GM19240 (cell line): ENCODE measurements around the gene CIROP.

Experiments used
- DNase-seq: peaks from one replicate; pipeline ENCODE4 v3.0.0; 2011; ENCODE audit warnings: low spot score; ENCODE audit not compliant: insufficient read length

CIROP gene

DNA sequence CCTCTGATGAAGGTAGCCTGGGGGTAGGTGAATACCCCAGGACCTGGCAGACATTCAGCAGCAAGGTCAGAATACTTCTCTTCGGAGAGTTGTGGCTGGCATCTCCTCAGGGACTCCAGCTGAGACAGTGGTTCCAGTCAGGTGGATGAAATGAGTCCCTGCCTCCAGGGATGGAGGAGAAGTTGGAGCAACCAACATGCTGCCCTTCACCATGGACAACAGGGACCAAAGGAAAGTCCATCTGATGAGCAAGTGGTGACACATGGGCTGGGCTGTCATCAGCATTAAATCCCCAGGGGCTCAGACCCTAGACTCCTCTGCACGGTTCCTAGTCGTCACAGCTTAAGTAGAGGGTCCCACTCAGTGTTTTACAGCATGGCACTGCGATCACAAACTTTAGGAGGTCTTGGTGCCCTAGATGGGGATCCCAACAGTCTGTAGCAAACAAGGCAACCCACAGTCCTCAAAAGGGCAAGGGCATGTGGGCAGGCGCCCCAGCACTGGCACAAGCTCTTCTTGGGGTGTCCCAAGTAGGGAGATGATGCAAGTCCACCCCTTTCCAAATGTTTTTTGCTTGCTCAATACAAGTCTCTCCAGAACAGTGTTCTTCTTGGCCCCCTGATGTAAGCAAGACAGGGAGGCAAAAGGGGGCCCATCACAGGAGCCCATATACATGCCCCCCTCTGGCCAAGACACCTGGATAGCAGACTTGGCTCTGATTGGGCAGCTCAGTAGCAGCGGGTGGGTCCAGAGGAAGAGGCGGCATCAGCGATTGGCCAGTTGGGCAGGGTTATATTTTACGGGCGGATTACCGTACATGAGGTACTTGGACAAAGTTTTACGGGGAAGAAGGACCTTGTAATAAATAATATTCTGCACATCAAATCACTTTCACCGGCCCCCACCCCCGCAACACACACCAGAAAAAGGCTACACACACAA is 36.7 kb downstream of the CIROP start:
- no peak for DNase-seq

DNA sequence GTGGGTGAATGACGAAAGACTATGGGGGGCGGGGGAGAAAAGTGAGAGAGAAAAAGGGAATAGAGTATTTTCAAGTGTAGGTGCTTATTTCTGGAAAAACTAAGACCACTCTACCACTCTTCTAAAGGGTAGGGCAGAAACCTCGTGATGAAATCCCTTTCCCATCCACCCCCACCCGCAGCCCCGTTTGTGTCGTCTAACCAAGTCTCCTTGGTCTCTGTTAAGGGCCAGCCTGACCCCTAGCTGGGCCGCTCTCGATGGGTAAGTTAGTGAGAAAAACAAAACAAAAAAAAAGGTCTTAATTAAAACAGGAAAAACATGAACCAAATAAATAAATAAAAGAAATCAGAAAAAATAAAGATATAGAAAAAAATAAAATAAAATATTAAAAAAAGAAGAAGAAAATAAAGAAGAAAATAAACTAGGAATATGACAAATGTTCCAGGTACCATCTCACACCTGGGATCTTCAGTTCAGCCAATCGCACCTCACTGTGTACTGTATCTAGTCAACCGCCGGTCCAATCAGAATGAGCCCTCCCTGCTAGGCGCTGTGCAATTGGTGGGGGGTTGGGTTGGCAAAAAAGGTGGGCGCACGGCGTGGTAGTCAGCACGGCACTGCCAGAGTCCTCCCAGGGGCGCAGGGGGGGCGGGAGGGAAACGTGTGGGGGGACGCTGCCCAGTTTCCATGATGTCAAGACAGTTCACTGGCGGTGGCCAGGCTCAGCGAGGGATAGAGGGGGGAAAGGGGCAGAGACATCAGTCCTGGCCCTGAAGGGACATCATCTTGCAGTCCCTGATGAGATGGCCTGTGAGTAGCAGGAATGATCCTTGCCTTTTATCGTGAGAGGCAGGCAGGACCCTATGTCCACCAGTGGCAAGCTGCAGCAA is 37.7 kb downstream of the CIROP start:
- DNase-seq = no peak

DNA sequence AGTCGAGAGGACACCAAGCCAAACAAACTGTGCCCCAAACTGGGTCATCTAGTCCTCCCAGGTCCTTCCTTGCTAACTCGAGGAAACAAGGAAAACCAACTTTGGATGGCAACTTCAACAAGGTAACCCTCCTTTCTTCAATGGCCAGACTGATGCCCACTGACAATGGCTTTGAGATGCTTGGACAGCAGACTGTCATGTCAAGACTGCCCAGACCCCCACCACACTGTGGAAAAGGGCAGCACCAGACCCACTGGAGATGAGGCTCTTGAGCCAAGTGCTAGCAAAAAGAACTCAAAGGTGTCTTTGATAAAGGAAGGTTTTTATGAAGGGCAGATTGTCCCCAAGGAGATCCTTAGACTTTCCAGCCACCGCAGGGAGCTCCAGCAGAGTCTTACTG is 38.4 kb downstream of the CIROP start:
- DNase-seq = no peak

DNA sequence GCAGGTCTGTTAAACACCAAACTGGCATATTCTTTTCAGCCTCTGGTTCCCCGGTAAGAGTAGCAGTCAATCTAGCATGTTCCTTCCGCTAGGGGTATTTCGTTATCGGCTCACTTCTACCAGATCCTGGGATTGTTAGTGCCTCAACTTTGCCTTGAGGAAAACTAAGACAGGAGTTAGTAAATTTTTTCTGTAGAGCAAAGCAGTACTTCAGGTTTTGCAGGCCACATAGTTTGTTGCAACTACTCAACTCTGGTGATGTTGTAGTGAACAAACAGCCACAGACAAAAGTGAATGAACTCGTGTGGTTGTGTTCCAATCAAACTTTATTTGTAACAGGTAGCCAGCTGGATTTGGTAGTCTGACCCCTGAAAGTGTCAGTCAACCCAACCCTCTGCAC is 41.2 kb downstream of the CIROP start:
- DNase-seq = no peak

GRCh38 chr14:23062002-23062401 is 42.8 kb downstream of the CIROP start:
- DNase-seq = no peak

- DNase-seq = no peak
These were observed 44.1 kb downstream of the CIROP start for GRCh38 chr14:23060536-23061260.

- no peak for DNase-seq
These were observed 45.9 kb downstream of the CIROP start for GRCh38 chr14:23058654-23059504.

- peak; percentile 98 for DNase-seq
These were observed 46.8 kb downstream of the CIROP start for GRCh38 chr14:23057757-23058653.

DNA sequence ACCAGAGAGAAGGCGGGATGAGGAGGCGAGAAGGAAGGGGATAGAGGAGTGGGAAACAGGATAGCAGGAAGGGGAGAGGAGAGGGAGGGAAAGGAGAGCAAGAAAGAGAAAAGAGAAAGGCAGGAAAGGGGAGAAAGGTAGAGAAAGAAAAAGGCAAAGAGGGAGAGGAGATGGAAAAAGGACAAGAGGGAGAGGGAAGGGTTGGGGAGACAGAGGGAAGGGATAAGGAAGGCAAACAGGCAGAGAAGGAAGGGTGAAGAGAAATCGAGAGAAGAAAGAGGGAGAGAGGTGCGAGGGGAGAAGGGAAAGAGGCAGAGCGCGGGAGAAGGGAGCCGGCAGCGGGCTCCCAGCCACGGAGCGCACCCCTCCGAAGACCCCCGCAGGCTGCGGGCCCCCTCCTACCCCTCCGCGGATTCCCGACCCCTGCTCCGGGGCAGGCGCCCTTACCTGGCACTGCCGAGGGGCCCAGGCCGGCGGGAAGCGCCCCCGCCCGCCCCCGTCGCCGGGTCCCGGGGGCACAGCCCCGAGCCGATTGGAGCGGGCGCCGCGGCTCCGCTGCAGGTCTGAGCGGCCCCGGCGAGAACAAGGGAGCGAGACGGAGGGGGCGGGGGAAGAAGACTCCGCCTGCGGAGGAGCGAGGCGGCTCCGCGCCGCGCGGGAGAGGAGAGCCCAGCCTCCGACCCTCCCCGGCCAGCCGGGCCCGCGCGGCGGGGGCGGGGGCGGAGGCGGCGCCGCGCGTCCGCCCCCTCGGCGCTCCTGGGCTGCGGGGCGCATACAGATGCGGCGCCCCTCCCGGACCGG is 47.6 kb downstream of the CIROP start, which contains the start of gene CDH24:
Gene CDH24, minus strand, starts transcription at position 565 of the 801 bp plus-strand sequence. CDS start 1,787 bp downstream, outside the sequence.
- peak; percentile 84 for DNase-seq

DNA sequence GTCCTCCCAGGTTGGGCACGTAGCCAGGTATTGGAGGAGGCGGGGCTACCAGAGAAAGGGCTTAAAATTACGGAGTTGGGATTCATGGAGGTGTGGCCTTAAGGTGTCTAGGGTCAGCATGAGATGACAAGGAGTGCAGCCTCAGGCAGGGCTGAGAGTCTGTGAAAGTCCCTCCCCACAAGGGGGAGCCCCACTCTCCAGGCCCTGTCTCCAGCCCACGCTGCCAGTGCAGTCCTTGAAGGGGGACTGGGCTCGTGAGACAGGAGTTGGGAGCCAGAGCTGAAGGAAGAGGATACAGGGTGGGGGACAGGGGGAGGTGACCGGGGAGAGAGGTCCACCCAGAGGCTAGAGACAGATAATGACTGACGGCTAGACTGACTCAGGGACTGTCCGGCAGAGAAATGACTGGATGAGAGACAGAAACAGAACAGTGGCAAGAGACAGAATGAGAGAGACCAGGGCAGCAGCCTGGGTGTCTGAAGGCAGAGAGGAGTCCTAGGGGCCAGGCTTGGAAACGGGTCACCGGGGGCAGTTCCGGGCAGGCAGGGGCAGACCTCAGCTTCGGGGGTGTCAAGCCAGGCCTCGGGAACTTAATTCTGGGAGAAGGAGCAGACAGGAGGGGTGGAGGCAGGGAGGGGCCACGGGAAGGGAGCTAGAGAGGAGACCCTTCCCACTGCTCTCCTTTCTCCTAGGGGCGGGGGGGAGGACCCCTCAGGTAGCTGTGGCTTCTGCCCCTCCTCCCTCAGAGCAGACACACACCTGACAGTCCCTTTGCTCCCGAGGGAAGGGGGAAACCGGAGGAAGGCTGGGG is 48.4 kb downstream of the CIROP start:
- peak; percentile 97 for DNase-seq

GRCh38 chr14:23055621-23056144 is 49.1 kb downstream of the CIROP start:
- DNase-seq = no peak

- DNase-seq = no peak
These were observed 49.6 kb downstream of the CIROP start for GRCh38 chr14:23055147-23055550.

DNA sequence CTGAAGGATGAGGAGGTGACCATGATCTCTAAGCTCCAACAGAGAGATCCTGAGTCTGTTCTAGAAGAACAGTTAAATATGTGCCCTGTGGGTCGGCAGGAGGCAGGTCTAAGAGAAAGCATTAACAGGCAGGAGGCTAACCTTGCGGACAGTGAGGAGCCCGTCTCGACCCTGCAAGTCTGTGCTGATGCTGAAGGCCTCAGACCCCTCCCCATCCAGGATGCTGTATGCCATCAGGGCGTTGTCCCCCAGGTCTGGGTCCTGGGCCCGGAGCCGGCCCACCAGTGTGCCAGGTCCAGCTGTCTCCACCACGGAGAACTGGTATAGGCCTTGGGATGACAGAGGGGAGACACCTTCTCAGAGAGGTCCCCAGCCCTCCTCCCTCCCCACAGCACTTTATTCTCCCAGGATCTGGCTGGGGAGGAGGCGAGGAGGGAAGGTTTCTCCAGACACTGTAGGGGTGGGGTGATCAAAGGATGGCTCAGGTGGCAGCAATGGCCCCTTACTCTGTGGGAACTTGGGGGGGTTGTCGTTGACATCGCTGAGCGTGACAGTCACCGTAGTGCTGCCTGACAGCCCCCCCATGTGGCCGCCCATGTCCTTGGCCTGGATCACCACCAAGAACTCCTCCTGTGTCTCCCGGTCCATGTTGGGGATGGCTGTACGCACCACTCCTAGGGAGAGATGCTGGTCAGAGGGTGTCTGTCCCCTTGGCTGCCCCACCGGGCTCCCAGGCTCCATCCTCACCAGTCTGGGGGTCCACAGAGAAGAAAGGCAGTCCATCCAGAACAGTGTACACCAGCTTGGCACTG is 50.6 kb downstream of the CIROP start:
- DNase-seq = no peak

- no peak for DNase-seq
These were observed 51.4 kb downstream of the CIROP start for GRCh38 chr14:23053426-23053825.

DNA sequence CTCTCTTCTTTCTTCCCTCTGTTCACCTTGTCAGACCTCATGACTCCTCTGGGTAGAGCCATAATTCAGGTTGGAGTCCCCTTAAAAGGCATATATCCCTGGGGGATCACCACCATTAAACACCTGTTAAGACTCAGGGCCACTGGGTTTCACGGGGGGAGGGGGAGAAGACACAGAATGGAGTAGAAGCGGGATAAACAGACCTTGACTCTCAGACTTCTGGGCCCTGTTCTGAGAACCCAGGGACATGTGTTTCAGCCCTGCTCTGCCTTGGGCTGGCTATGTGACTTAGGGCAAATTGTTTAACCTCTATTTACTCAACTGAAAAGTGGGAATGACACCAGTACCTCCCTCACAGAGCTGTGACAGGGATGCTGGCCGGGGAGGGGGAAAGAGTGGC is 52.1 kb downstream of the CIROP start:
- no peak for DNase-seq

- DNase-seq = no peak
These were observed 52.6 kb downstream of the CIROP start for GRCh38 chr14:23052182-23052623.
